Measurements from ENCODE around the gene MAP3K1. TPM values are rescaled to one million over a fixed set of nuclear protein-coding genes. Genes with fewer than 3 reads are reported as not detected.
A peak's percentile ranks its signal among the peaks of the same experiment; 100 is the strongest.

The MAP3K1 gene
- total RNA-seq, 1 donor from 2014 or later = 10.3 TPM

- no peak overlapping the region for H3K4me3 ChIP-seq (ENCODE audit: low read depth, low read length)
- H3K36me3 ChIP-seq (ENCODE audit: control insufficient read depth, insufficient read depth, low read length) = no peaks in the 10 kb centered on the region
- no peak for TF ChIP-seq CTCF (IDR thresholded peaks at IDR 0.05; ENCODE audit: insufficient read depth, low read length, severe bottlenecking)
- FAIRE-seq (no peak), DNase-seq (ENCODE audit: low read depth) (no peak)
- no peaks in the 10 kb centered on the region for H3K27me3 ChIP-seq (ENCODE audit: control insufficient read depth, insufficient read depth, low read length)
Measured at GRCh38 chr5:56812110-56812509, 3.2 kb upstream of the MAP3K1 start.

- no peaks in the 10 kb centered on the region for H3K27me3 ChIP-seq (ENCODE audit: control insufficient read depth, insufficient read depth, low read length)
- H3K36me3 ChIP-seq (ENCODE audit: control insufficient read depth, insufficient read depth, low read length) = no peaks in the 10 kb centered on the region
- no peak for FAIRE-seq
- H3K4me3 ChIP-seq (ENCODE audit: low read depth, low read length) = no peak overlapping the region
- no peak for DNase-seq (ENCODE audit: low read depth)
- no peak for TF ChIP-seq CTCF (IDR thresholded peaks at IDR 0.05; ENCODE audit: insufficient read depth, low read length, severe bottlenecking)
Measured at GRCh38 chr5:56813302-56813701, 2.0 kb upstream of the MAP3K1 start.

GRCh38 chr5:56814361-56814962 lies 887 bp upstream of the MAP3K1 start:
- H3K4me3 ChIP-seq (ENCODE audit: low read depth, low read length) = peak overlapping the region; percentile 63
- H3K36me3 ChIP-seq (ENCODE audit: control insufficient read depth, insufficient read depth, low read length) = no peaks in the 10 kb centered on the region
- no peak for TF ChIP-seq CTCF (IDR thresholded peaks at IDR 0.05; ENCODE audit: insufficient read depth, low read length, severe bottlenecking)
- no peak for FAIRE-seq
- DNase-seq (ENCODE audit: low read depth) = no peak
- H3K27me3 ChIP-seq (ENCODE audit: control insufficient read depth, insufficient read depth, low read length) = no peaks in the 10 kb centered on the region

GRCh38 chr5:56815658-56816545 lies 553 bp downstream of the MAP3K1 start:
- DNase-seq (ENCODE audit: low read depth) (no peak), FAIRE-seq (no peak)
- peak overlapping the region; percentile 63 for H3K4me3 ChIP-seq (ENCODE audit: low read depth, low read length)
- H3K36me3 ChIP-seq (ENCODE audit: control insufficient read depth, insufficient read depth, low read length) = no peaks in the 10 kb centered on the region
- H3K27me3 ChIP-seq (ENCODE audit: control insufficient read depth, insufficient read depth, low read length) = no peaks in the 10 kb centered on the region
- no peak for TF ChIP-seq CTCF (IDR thresholded peaks at IDR 0.05; ENCODE audit: insufficient read depth, low read length, severe bottlenecking)

GRCh38 chr5:56816546-56817081 lies 1.3 kb downstream of the MAP3K1 start:
- DNase-seq (ENCODE audit: low read depth) = peak; percentile 67

More at GRCh38 chr5:56816546-56817081, 1.3 kb downstream of the MAP3K1 start:
- no peak for TF ChIP-seq CTCF (IDR thresholded peaks at IDR 0.05; ENCODE audit: insufficient read depth, low read length, severe bottlenecking)
- Histone ChIP-seq H3K4me3 (ENCODE audit: low read depth, low read length) (peak overlapping the region; percentile 63), H3K27me3 (ENCODE audit: control insufficient read depth, insufficient read depth, low read length) (no peaks in the 10 kb centered on the region), H3K36me3 (ENCODE audit: control insufficient read depth, insufficient read depth, low read length) (no peaks in the 10 kb centered on the region)
- no peak for FAIRE-seq

All from bronchial epithelial cell (primary cell).